ENCODE results near the gene USP46.

Gene USP46

DNA sequence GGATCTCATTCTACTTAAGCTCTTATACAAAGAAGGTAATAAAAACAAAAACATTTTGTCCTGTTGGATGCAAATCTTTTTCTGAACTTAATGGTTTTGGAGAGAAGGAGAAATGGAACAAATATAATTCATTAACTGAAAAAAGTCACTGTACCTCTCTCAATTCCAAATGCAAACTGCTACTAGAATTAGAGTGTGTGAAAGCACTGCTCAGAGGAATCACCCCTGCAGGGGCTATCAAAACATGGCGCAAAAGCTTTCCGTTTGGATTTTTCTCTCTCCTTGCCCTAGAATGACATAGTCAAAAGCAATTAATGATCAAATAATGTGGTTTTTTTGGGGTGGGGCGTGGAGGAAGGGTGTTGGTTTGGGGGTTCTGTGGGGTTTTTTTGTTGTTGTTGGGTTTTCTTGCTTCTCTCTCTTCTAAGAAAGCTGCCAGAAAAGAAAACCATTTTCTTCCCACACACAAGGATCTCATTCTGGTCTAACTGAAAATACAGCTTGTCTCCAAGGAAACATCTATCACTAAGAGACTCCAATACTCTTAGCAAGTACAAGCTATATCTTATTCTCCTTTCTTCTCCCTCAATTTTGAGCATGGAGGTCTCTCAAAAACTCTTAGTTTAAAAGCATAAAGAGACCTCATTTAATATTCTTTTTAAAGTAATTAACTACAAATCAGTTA lies 41.6 kb downstream of the USP46 start:
- Histone ChIP-seq H2AFZ (ENCODE audit: low read length) (no peak overlapping the region), H3K4me3 (ENCODE audit: low read length, poor library complexity, severe bottlenecking) (no peak overlapping the region), H3K36me3 (ENCODE audit: insufficient read depth, low read length) (peaks cover 8% of the 10 kb centered on the region), H3K27me3 (ENCODE audit: insufficient read depth, low read length, poor library complexity, severe bottlenecking) (no peaks in the 10 kb centered on the region), H3K79me2 (ENCODE audit: insufficient read depth, low read length) (no peaks in the 10 kb centered on the region), H3K9me3 (ENCODE audit: insufficient read depth, low read depth, low read length) (no peaks in the 10 kb centered on the region), H4K20me1 (ENCODE audit: insufficient read depth, low read length, poor library complexity, severe bottlenecking) (no peaks in the 10 kb centered on the region), H3K4me1 (ENCODE audit: insufficient read depth, low read length, poor library complexity, severe bottlenecking) (no peaks in the 10 kb centered on the region), H3K9ac (ENCODE audit: low read depth, low read length, poor library complexity, severe bottlenecking) (no peak overlapping the region), H3K4me2 (ENCODE audit: low read depth, low read length, poor library complexity, severe bottlenecking) (no peak overlapping the region), H3F3A (ENCODE audit: low read depth) (no peaks in the 10 kb centered on the region), H3K9me2 (replicated peaks; ENCODE audit: low read depth, low read length) (no peaks in the 10 kb centered on the region)
- no peak for TF ChIP-seq CTCF (conservative IDR thresholded peaks at IDR 0.05; ENCODE audit: low read length)
- no peak for TF ChIP-seq EZH2phosphoT487 (IDR thresholded peaks at IDR 0.05; ENCODE audit: borderline replicate concordance)

DNA sequence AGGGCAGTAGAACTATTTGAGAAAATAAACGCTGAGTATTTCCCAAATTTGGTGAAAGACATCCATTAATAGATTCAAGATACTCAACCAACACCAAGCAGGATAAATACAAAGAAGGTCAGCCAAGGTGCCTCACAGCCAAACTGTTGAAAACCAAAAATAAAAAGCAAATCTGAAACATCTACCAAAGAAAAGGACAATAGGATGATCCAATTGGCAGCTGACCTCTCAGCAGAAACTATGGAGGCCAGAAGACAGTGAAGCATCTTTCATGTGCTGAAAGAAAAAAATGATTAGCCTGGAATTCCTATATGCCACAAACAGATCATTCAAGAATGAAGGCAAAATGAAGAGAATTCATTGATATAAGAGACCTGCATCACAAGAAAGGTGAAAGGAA lies 44.9 kb downstream of the USP46 start:
- H3F3A ChIP-seq (ENCODE audit: low read depth), result no peaks in the 10 kb centered on the region
- no peaks in the 10 kb centered on the region for H3K9me3 ChIP-seq (ENCODE audit: insufficient read depth, low read depth, low read length)
- no peak overlapping the region for H2AFZ ChIP-seq (ENCODE audit: low read length)
- H3K4me2 ChIP-seq (ENCODE audit: low read depth, low read length, poor library complexity, severe bottlenecking), result no peak overlapping the region
- no peak overlapping the region for H3K9ac ChIP-seq (ENCODE audit: low read depth, low read length, poor library complexity, severe bottlenecking)
- H3K27me3 ChIP-seq (ENCODE audit: insufficient read depth, low read length, poor library complexity, severe bottlenecking), result no peaks in the 10 kb centered on the region
- H3K4me3 ChIP-seq (ENCODE audit: low read length, poor library complexity, severe bottlenecking), result no peak overlapping the region
- no peaks in the 10 kb centered on the region for H3K4me1 ChIP-seq (ENCODE audit: insufficient read depth, low read length, poor library complexity, severe bottlenecking)
- H3K9me2 ChIP-seq (replicated peaks; ENCODE audit: low read depth, low read length), result no peaks in the 10 kb centered on the region
- H3K36me3 ChIP-seq (ENCODE audit: insufficient read depth, low read length), result peaks cover 14% of the 10 kb centered on the region
- H4K20me1 ChIP-seq (ENCODE audit: insufficient read depth, low read length, poor library complexity, severe bottlenecking), result no peaks in the 10 kb centered on the region
- TF ChIP-seq EZH2phosphoT487 (IDR thresholded peaks at IDR 0.05; ENCODE audit: borderline replicate concordance), result no peak
- no peak for TF ChIP-seq CTCF (conservative IDR thresholded peaks at IDR 0.05; ENCODE audit: low read length)
- no peaks in the 10 kb centered on the region for H3K79me2 ChIP-seq (ENCODE audit: insufficient read depth, low read length)

DNA sequence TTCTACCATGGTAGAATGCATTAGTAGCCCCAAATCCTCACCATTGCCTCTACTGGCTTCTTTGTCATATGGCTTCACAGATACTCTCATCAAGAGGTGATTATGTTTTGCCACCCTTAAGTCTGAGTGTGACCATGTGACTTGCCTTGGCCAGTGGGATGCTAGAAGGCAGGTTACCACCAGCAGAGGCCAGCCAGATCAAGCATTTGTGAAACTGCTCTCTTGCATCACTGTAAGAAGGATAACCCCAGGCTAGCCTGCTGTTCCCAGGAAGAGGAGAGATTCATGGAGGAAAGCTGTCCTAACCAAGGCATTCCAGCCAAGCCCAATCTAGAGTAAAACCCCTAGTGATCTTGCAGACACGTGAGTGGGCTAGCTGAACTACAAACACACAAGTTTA lies 46.8 kb downstream of the USP46 start:
- Histone ChIP-seq H3K4me3 (ENCODE audit: low read length, poor library complexity, severe bottlenecking) (no peak overlapping the region), H4K20me1 (ENCODE audit: insufficient read depth, low read length, poor library complexity, severe bottlenecking) (no peaks in the 10 kb centered on the region), H2AFZ (ENCODE audit: low read length) (no peak overlapping the region), H3K36me3 (ENCODE audit: insufficient read depth, low read length) (peaks cover 33% of the 10 kb centered on the region), H3K27me3 (ENCODE audit: insufficient read depth, low read length, poor library complexity, severe bottlenecking) (no peaks in the 10 kb centered on the region), H3K79me2 (ENCODE audit: insufficient read depth, low read length) (no peaks in the 10 kb centered on the region), H3K4me1 (ENCODE audit: insufficient read depth, low read length, poor library complexity, severe bottlenecking) (no peaks in the 10 kb centered on the region), H3F3A (ENCODE audit: low read depth) (no peaks in the 10 kb centered on the region), H3K9me2 (replicated peaks; ENCODE audit: low read depth, low read length) (no peaks in the 10 kb centered on the region), H3K4me2 (ENCODE audit: low read depth, low read length, poor library complexity, severe bottlenecking) (no peak overlapping the region), H3K9ac (ENCODE audit: low read depth, low read length, poor library complexity, severe bottlenecking) (no peak overlapping the region), H3K9me3 (ENCODE audit: insufficient read depth, low read depth, low read length) (no peaks in the 10 kb centered on the region)
- TF ChIP-seq EZH2phosphoT487 (IDR thresholded peaks at IDR 0.05; ENCODE audit: borderline replicate concordance), result no peak
- TF ChIP-seq CTCF (conservative IDR thresholded peaks at IDR 0.05; ENCODE audit: low read length), result no peak
